K562 (cell line): Measurements from ENCODE around the gene ROM1.

Source experiments
- CBX3 ChIP-seq, 2 experiments: IDR thresholded peaks; 1 replicate in 1 of 2; 2 replicates in 1 of 2; pipeline ENCODE4 v1.6.1; 2012; ENCODE audit warnings: inconsistent platforms in 2 of 2, low read length in 2 of 2, borderline replicate concordance in 1 of 2, control low read depth in 1 of 2
- FOS ChIP-seq: IDR thresholded peaks from 3 replicates; pipeline ENCODE4 v1.6.1; 2011; ENCODE audit not compliant: insufficient read length; ENCODE audit errors: extremely low read depth
- HDAC6 ChIP-seq: IDR thresholded peaks from 2 replicates; pipeline ENCODE4 v1.6.1; 2012; ENCODE audit warnings: low read depth, mild to moderate bottlenecking, control low read depth, inconsistent platforms, low read length, moderate library complexity
- RFX5 ChIP-seq: IDR thresholded peaks from 2 replicates; pipeline ENCODE4 v1.6.1; 2011; ENCODE audit warnings: low read depth, mild to moderate bottlenecking, improper control_type of control experiment, low read length
- ZC3H11A ChIP-seq: IDR thresholded peaks from 2 replicates; pipeline ENCODE4 v1.6.1; 2012; ENCODE audit warnings: low read depth, low read length, improper control_type of control experiment
- ZNF175 ChIP-seq: fragments of 200-800 bp; sonication (Bioruptor generic); IDR thresholded peaks from 2 replicates; pipeline ENCODE4 v1.6.1; 2016; ENCODE audit warnings: low read depth, mild to moderate bottlenecking, missing genetic modification characterization, missing compliant biosample characterization
- ZNF41 ChIP-seq: fragments of 250-450 bp; sonication (Bioruptor Pico); conservative IDR thresholded peaks from 2 replicates; pipeline ENCODE4 v1.4.0; 2020; ENCODE audit warnings: mild to moderate bottlenecking
- TF ChIP-seq, protein P1 (sequence below), 3 experiments: IDR thresholded peaks in 2 of 3; conservative IDR thresholded peaks in 1 of 3; 2 replicates each; pipeline ENCODE4 v1.5.1; 2011 to 2012; ENCODE audit warnings: low read length in 3 of 3, mild to moderate bottlenecking in 3 of 3, control low read depth in 2 of 3, improper control_type of control experiment in 1 of 3, inconsistent platforms in 1 of 3, low read depth in 1 of 3, mixed read lengths in 1 of 3, moderate library complexity in 1 of 3; ENCODE audit not compliant: insufficient read depth in 2 of 3
- TF ChIP-seq, protein P2 (sequence below): sonication (generic); formaldehyde crosslinking; IDR thresholded peaks from 2 replicates; pipeline ENCODE4 v1.8.1; 2022; ENCODE audit warnings: missing genetic modification reagents

DNA sequence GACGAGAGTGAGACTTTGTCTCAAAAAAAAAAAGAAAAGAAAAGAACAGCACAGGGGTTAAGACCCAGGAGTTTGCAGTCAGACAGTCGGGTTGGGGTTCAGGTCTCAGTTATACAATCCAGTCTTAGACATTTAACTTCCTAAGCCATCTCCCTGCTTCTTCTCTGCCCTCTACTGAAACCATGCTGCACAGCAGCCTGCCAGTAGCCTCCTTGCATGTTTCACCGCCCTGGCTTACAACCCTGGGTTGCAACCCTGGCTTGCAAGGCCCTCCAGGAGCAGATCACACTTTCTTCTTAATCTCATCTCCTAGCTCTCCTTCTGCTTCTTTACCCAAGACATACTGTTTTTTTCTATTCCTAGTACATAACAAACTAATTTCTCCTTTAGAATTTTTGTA, 14.7 kb downstream of the ROM1 start:
- TF ChIP-seq ZC3H11A (no peak), ZNF175 (CRISPR knock-in tag) (no peak), RFX5 (no peak), FOS (no peak), ZNF41 (CRISPR knock-in tag) (no peak), HDAC6 (no peak), CBX3 (IDR thresholded peaks at IDR 0.05; ENCODE audit: borderline replicate concordance in 1 of 2, low read length in 2 of 2) (no peak)
- TF ChIP-seq, protein P1, sequence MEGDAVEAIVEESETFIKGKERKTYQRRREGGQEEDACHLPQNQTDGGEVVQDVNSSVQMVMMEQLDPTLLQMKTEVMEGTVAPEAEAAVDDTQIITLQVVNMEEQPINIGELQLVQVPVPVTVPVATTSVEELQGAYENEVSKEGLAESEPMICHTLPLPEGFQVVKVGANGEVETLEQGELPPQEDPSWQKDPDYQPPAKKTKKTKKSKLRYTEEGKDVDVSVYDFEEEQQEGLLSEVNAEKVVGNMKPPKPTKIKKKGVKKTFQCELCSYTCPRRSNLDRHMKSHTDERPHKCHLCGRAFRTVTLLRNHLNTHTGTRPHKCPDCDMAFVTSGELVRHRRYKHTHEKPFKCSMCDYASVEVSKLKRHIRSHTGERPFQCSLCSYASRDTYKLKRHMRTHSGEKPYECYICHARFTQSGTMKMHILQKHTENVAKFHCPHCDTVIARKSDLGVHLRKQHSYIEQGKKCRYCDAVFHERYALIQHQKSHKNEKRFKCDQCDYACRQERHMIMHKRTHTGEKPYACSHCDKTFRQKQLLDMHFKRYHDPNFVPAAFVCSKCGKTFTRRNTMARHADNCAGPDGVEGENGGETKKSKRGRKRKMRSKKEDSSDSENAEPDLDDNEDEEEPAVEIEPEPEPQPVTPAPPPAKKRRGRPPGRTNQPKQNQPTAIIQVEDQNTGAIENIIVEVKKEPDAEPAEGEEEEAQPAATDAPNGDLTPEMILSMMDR (IDR thresholded peaks at IDR 0.05 in 2 of 3, conservative IDR thresholded peaks at IDR 0.05 in 1 of 3; ENCODE audit: insufficient read depth in 2 of 3, low read depth in 1 of 3, low read length in 3 of 3): peak in 2 of 3 experiments; percentile 19 to 32; a peak in 1 of 6 replicates
- TF ChIP-seq, protein P2, sequence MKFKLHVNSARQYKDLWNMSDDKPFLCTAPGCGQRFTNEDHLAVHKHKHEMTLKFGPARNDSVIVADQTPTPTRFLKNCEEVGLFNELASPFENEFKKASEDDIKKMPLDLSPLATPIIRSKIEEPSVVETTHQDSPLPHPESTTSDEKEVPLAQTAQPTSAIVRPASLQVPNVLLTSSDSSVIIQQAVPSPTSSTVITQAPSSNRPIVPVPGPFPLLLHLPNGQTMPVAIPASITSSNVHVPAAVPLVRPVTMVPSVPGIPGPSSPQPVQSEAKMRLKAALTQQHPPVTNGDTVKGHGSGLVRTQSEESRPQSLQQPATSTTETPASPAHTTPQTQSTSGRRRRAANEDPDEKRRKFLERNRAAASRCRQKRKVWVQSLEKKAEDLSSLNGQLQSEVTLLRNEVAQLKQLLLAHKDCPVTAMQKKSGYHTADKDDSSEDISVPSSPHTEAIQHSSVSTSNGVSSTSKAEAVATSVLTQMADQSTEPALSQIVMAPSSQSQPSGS (CRISPR knock-in tag): no peak
